Fibroblast of lung (primary cell): ENCODE results near the gene METTL25B.

Experiments used
- CTCF ChIP-seq, 2 donors: IDR thresholded peaks in 1 of 2; conservative IDR thresholded peaks in 1 of 2; 1 replicate in 1 of 2; 2 replicates in 1 of 2; pipeline ENCODE4 v1.5.1; 2011 to 2012; ENCODE audit warnings: low read length in 2 of 2, control low read depth in 1 of 2, inconsistent platforms in 1 of 2, low read depth in 1 of 2, mild to moderate bottlenecking in 1 of 2
- EZH2 ChIP-seq: IDR thresholded peaks from 2 replicates; pipeline ENCODE4 v1.5.1; 2012; ENCODE audit warnings: low read length, control low read depth, mild to moderate bottlenecking; ENCODE audit errors: missing control alignments

DNA sequence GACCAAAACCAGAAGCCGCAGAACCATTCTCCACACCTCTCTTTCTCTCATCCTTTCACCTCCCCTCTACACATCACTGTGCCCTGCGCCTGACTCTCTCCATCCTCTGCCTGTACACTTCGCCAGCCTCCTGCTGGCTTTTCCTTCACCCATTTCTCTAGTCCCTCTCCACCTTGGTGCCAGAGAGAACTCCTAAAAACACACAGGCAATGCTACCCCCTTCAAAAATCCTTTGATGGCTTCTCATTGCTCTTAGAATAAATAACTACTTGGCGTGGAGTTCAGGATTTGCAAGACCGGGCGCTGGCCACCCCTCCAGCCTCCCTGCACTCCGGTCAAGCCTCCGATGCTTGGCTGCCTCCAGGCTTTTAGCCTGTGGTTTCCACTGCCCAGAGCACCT is 31.5 kb upstream of the METTL25B start:
- TF ChIP-seq CTCF (conservative IDR thresholded peaks at IDR 0.05 in 1 of 2, IDR thresholded peaks at IDR 0.05 in 1 of 2; ENCODE audit: low read depth in 1 of 2, low read length in 2 of 2), result no peak
- no peak for TF ChIP-seq EZH2
